Neural progenitor cell (in vitro differentiated cells): ENCODE results near the gene OSGIN1. TPM values are rescaled to one million over a fixed set of nuclear protein-coding genes. Genes with fewer than 3 reads are reported as not detected.
A peak's percentile ranks its signal among the peaks of the same experiment; 100 is the strongest.
"Not testable (repeated sequence)": the region's sequence is repeated elsewhere in the genome, so short reads cannot be mapped to it uniquely, and the experiment has no call there.

Source experiments
- DNase-seq: peaks from one replicate; pipeline ENCODE4 v3.0.0-alpha.2; 2016; ENCODE audit warnings: low spot score
- H2AFZ ChIP-seq: fragments of 200-600 bp; sonication (generic); replicated peaks from 2 replicates; pipeline ENCODE4 v1.6.1; 2016; ENCODE audit warnings: antibody characterized with exemption
- H3F3A ChIP-seq: fragments of 200-600 bp; sonication (generic); 2 replicates; pipeline ENCODE4 v1.6.1; 2016; ENCODE audit warnings: antibody characterized with exemption, low read depth
- H3K27ac ChIP-seq: fragments of 200-600 bp; sonication (generic); 2 replicates; pipeline ENCODE4 v1.5.1; 2016; ENCODE audit warnings: mild to moderate bottlenecking
- H3K27me3 ChIP-seq: fragments of 200-600 bp; sonication (generic); 2 replicates; pipeline ENCODE4 v1.6.1; 2016; ENCODE audit warnings: mild to moderate bottlenecking, moderate library complexity
- H3K36me3 ChIP-seq: fragments of 200-600 bp; sonication (generic); 2 replicates; pipeline ENCODE4 v1.5.1; 2016
- H3K4me1 ChIP-seq: fragments of 200-600 bp; sonication (generic); 2 replicates; pipeline ENCODE4 v1.6.1; 2016; ENCODE audit warnings: mixed run types
- H3K4me2 ChIP-seq: fragments of 200-600 bp; sonication (generic); 2 replicates; pipeline ENCODE4 v1.6.1; 2016
- H3K4me3 ChIP-seq: fragments of 200-600 bp; sonication (generic); 2 replicates; pipeline ENCODE4 v1.5.1; 2016
- H3K79me2 ChIP-seq: fragments of 200-600 bp; sonication (generic); 2 replicates; pipeline ENCODE4 v1.6.1; 2016; ENCODE audit warnings: low read depth
- H3K9ac ChIP-seq: fragments of 200-600 bp; sonication (generic); 2 replicates; pipeline ENCODE4 v1.6.1; 2016
- H3K9me3 ChIP-seq: fragments of 200-600 bp; sonication (generic); 2 replicates; pipeline ENCODE4 v1.5.1; 2016; ENCODE audit warnings: low read depth
- H4K20me1 ChIP-seq: fragments of 200-600 bp; sonication (generic); 2 replicates; pipeline ENCODE4 v1.6.1; 2016; ENCODE audit warnings: low read depth
- H3K27ac Mint-ChIP-seq: 3 replicates; pipeline ENCODE4 v1.8.0; 2021; ENCODE audit warnings: mixed read lengths
- H3K27me3 Mint-ChIP-seq: 2 replicates; pipeline ENCODE4 v1.8.0; 2022; ENCODE audit warnings: low read depth, mild to moderate bottlenecking, inconsistent platforms, moderate library complexity, mixed read lengths; ENCODE audit not compliant: insufficient read depth
- H3K36me3 Mint-ChIP-seq: 3 replicates; pipeline ENCODE4 v1.8.0; 2021; ENCODE audit warnings: mixed read lengths
- H3K4me1 Mint-ChIP-seq: 3 replicates; pipeline ENCODE4 v1.8.0; 2021; ENCODE audit warnings: mixed read lengths
- H3K4me3 Mint-ChIP-seq: 3 replicates; pipeline ENCODE4 v1.8.0; 2021; ENCODE audit warnings: mild to moderate bottlenecking, moderate library complexity, mixed read lengths
- H3K9me3 Mint-ChIP-seq: 3 replicates; pipeline ENCODE4 v1.8.0; 2020; ENCODE audit warnings: mixed read lengths
- EZH2 ChIP-seq: fragments of 200-600 bp; sonication (generic); IDR thresholded peaks from 2 replicates; pipeline ENCODE4 v1.6.1; 2017; ENCODE audit warnings: antibody characterized with exemption, mild to moderate bottlenecking, moderate library complexity
- EZH2phosphoT487 ChIP-seq: fragments of 200-600 bp; sonication (generic); IDR thresholded peaks from 2 replicates; pipeline ENCODE4 v1.6.1; 2017; ENCODE audit warnings: antibody characterized with exemption
- total RNA-seq: library from RNA; depleted of rRNA; stranded (reverse); fragments of >200 nt; gene quantifications from 2 replicates; pipeline ENCODE4 v1.2.3, GENCODE V29; 2015; ENCODE audit warnings: low replicate concordance
- TF ChIP-seq, protein P1 (sequence below): fragments of 200-600 bp; sonication (generic); IDR thresholded peaks from 2 replicates; pipeline ENCODE4 v1.5.1; 2017; ENCODE audit warnings: antibody characterized with exemption, mild to moderate bottlenecking

The OSGIN1 gene
- total RNA-seq, 1 donor from 2014 or later, result not detected

- Histone ChIP-seq H3K27ac (no peak overlapping the region), H3K9ac (no peak overlapping the region), H3K36me3 (no peaks in the 10 kb centered on the region), H4K20me1 (no peaks in the 10 kb centered on the region), H3F3A (no peaks in the 10 kb centered on the region), H2AFZ (no peak overlapping the region), H3K4me3 (no peak overlapping the region), H3K9me3 (no peaks in the 10 kb centered on the region), H3K4me1 (peaks cover 5% of the 10 kb centered on the region), H3K27me3 (no peaks in the 10 kb centered on the region), H3K4me2 (peak overlapping the region; percentile 22), H3K79me2 (no peaks in the 10 kb centered on the region)
- no peak for DNase-seq
- H3K9me3 Mint-ChIP-seq, result no peaks in the 10 kb centered on the region
- peaks cover 18% of the 10 kb centered on the region for H3K4me1 Mint-ChIP-seq
- H3K36me3 Mint-ChIP-seq, result peaks cover 2% of the 10 kb centered on the region
- no peak for TF ChIP-seq EZH2
- TF ChIP-seq, protein P1, sequence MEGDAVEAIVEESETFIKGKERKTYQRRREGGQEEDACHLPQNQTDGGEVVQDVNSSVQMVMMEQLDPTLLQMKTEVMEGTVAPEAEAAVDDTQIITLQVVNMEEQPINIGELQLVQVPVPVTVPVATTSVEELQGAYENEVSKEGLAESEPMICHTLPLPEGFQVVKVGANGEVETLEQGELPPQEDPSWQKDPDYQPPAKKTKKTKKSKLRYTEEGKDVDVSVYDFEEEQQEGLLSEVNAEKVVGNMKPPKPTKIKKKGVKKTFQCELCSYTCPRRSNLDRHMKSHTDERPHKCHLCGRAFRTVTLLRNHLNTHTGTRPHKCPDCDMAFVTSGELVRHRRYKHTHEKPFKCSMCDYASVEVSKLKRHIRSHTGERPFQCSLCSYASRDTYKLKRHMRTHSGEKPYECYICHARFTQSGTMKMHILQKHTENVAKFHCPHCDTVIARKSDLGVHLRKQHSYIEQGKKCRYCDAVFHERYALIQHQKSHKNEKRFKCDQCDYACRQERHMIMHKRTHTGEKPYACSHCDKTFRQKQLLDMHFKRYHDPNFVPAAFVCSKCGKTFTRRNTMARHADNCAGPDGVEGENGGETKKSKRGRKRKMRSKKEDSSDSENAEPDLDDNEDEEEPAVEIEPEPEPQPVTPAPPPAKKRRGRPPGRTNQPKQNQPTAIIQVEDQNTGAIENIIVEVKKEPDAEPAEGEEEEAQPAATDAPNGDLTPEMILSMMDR, result no peak
- no peak for TF ChIP-seq EZH2phosphoT487
- no peak overlapping the region for H3K4me3 Mint-ChIP-seq
- peaks cover 5% of the 10 kb centered on the region for H3K27me3 Mint-ChIP-seq
- H3K27ac Mint-ChIP-seq, result no peak overlapping the region
Observed at GRCh38 chr16:83940119-83940518, 12.9 kb upstream of the OSGIN1 start.

- Histone ChIP-seq H3K4me3 (no peak overlapping the region), H3F3A (no peaks in the 10 kb centered on the region), H3K79me2 (no peaks in the 10 kb centered on the region), H3K9me3 (no peaks in the 10 kb centered on the region), H3K27ac (no peak overlapping the region), H4K20me1 (no peaks in the 10 kb centered on the region), H3K27me3 (no peaks in the 10 kb centered on the region), H3K4me2 (peak overlapping the region; percentile 22), H2AFZ (no peak overlapping the region), H3K36me3 (no peaks in the 10 kb centered on the region), H3K4me1 (peaks cover 5% of the 10 kb centered on the region), H3K9ac (no peak overlapping the region)
- Mint-ChIP-seq H3K4me3 (no peak overlapping the region), H3K36me3 (peaks cover 2% of the 10 kb centered on the region), H3K4me1 (peaks cover 18% of the 10 kb centered on the region), H3K9me3 (no peaks in the 10 kb centered on the region), H3K27ac (peak overlapping the region; percentile 11), H3K27me3 (peaks cover 5% of the 10 kb centered on the region)
- no peak for DNase-seq
- TF ChIP-seq EZH2phosphoT487 (no peak), EZH2 (no peak)
- TF ChIP-seq, protein P1, result no peak
Observed at GRCh38 chr16:83940630-83941378, 12.2 kb upstream of the OSGIN1 start.

GRCh38 chr16:83941546-83941945, 11.5 kb upstream of the OSGIN1 start:
- H3K27me3 ChIP-seq, H3K4me3 Mint-ChIP-seq, H3K9me3 Mint-ChIP-seq, H3K9ac ChIP-seq, H3K36me3 ChIP-seq, H3K79me2 ChIP-seq, H4K20me1 ChIP-seq, H3K27me3 Mint-ChIP-seq, H3K4me1 ChIP-seq, H3K4me2 ChIP-seq, H2AFZ ChIP-seq, DNase-seq, H3K36me3 Mint-ChIP-seq, H3K27ac ChIP-seq, H3K27ac Mint-ChIP-seq, H3K4me3 ChIP-seq, H3F3A ChIP-seq, H3K9me3 ChIP-seq: not testable (repeated sequence)
- peaks cover 18% of the 10 kb centered on the region for H3K4me1 Mint-ChIP-seq

DNA sequence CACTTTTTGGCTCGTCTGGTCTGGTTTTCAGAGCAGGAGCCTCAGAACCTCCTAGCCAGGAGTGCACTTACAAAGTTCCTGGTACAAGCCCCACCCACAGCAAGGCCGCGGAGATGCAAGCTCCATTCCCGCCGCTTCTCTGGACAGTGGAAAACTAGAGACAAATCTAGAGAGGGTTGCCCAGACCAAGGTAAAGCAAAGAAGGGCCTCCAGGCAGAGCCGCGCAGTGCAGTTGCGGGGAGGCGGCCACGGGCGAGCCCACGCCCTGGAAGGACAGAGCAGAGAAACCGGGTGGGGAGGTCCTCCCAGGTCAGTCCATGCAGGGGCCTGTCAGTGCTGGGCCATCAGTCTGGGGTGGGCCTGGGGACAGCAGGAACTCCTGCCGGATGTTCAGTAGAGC, 11.0 kb upstream of the OSGIN1 start:
- Mint-ChIP-seq H3K4me1 (peaks cover 14% of the 10 kb centered on the region), H3K4me3 (no peak overlapping the region), H3K36me3 (peaks cover 2% of the 10 kb centered on the region), H3K27ac (no peak overlapping the region), H3K9me3 (no peaks in the 10 kb centered on the region), H3K27me3 (peaks cover 7% of the 10 kb centered on the region)
- no peaks in the 10 kb centered on the region for H3K36me3 ChIP-seq
- H2AFZ ChIP-seq, result no peak overlapping the region
- H3F3A ChIP-seq, result no peaks in the 10 kb centered on the region
- no peak overlapping the region for H3K4me2 ChIP-seq
- H4K20me1 ChIP-seq, result no peaks in the 10 kb centered on the region
- H3K27ac ChIP-seq, result no peak overlapping the region
- no peaks in the 10 kb centered on the region for H3K9me3 ChIP-seq
- no peak for DNase-seq
- no peak overlapping the region for H3K4me3 ChIP-seq
- no peaks in the 10 kb centered on the region for H3K79me2 ChIP-seq
- H3K9ac ChIP-seq, result no peak overlapping the region
- H3K27me3 ChIP-seq, result no peaks in the 10 kb centered on the region
- no peak for TF ChIP-seq EZH2phosphoT487
- no peak for TF ChIP-seq EZH2
- TF ChIP-seq, protein P1, result no peak
- peaks cover 5% of the 10 kb centered on the region for H3K4me1 ChIP-seq
